SK-N-SH (cell line): ENCODE data around the gene ZYG11A. TPM values are rescaled to one million over a fixed set of nuclear protein-coding genes. Genes with fewer than 3 reads are reported as not detected.

ENCODE experiments used
- CTCF ChIA-PET: fragments of 300-600, 350-600 bp; formaldehyde crosslinking; extraction: SDS; loops from one replicate; lab custom pipeline; 2021; lab: Yijun Ruan, JAX
- POLR2A ChIA-PET: fragments of 350-600 bp; sonication (Branson Sonifier 250); formaldehyde crosslinking; extraction: SDS; loops from one replicate; lab custom pipeline; 2020; ENCODE audit warnings: antibody characterized with exemption, inconsistent platforms; lab: Yijun Ruan, JAX
- DNase-seq: peaks from one replicate; pipeline ENCODE4 v3.0.0; 2012
- H2AFZ ChIP-seq: fragments of 200-600 bp; sonication (generic); 2 replicates; pipeline ENCODE4 v1.8.1; 2016; ENCODE audit warnings: antibody characterized with exemption, mild to moderate bottlenecking, low read depth
- H3F3A ChIP-seq: fragments of 200-600 bp; sonication (generic); replicated peaks from 2 replicates; pipeline ENCODE3; 2016; ENCODE audit warnings: antibody characterized with exemption, mild to moderate bottlenecking; ENCODE audit not compliant: insufficient read depth
- H3K27ac ChIP-seq, 2 experiments: fragments of 200-500 bp in 1 of 2; fragments of 200-600 bp in 1 of 2; sonication (Bioruptor generic) in 1 of 2; sonication (generic), shearing (Covaris generic) in 1 of 2; 2 replicates each; pipeline versions ENCODE4 v1.5.1 to v1.6.1; 2014 to 2016; ENCODE audit warnings: low read depth in 2 of 2, inconsistent platforms in 1 of 2, low read length in 1 of 2, mild to moderate bottlenecking in 1 of 2, mixed read lengths in 1 of 2
- H3K27me3 ChIP-seq: fragments of 200-600 bp; sonication (generic), shearing (Covaris generic); 2 replicates; pipeline ENCODE4 v1.6.1; 2016; ENCODE audit warnings: mixed run types; ENCODE audit not compliant: insufficient read depth
- H3K36me3 ChIP-seq, 2 experiments: fragments of 200-500 bp in 1 of 2; fragments of 200-600 bp in 1 of 2; sonication (Bioruptor generic) in 1 of 2; sonication (generic) in 1 of 2; replicated peaks in 1 of 2; 2 replicates each; pipeline versions ENCODE3 to v1.5.1; 2014 to 2016; ENCODE audit warnings: low read length in 1 of 2, mild to moderate bottlenecking in 1 of 2; ENCODE audit not compliant: insufficient read depth in 2 of 2, control insufficient read depth in 1 of 2
- H3K4me1 ChIP-seq, 2 experiments: fragments of 200-500 bp in 1 of 2; fragments of 200-600 bp in 1 of 2; sonication (Bioruptor generic) in 1 of 2; sonication (generic), shearing (Covaris generic) in 1 of 2; 2 replicates each; pipeline versions ENCODE4 v1.5.1 to v1.6.1; 2014 to 2016; ENCODE audit warnings: low read depth in 1 of 2, low read length in 1 of 2, mixed run types in 1 of 2; ENCODE audit not compliant: insufficient read depth in 2 of 2, control insufficient read depth in 1 of 2
- H3K4me2 ChIP-seq: fragments of 200-600 bp; sonication (generic), shearing (Covaris generic); 2 replicates; pipeline ENCODE4 v1.6.1; 2017; ENCODE audit warnings: mixed run types
- H3K4me3 ChIP-seq, 2 experiments: fragments of 200-500 bp in 1 of 2; fragments of 200-600 bp in 1 of 2; sonication (Bioruptor generic) in 1 of 2; sonication (generic), shearing (Covaris generic) in 1 of 2; 2 replicates each; pipeline versions ENCODE4 v1.5.1 to v1.8.1; 2014 to 2016; ENCODE audit warnings: low read depth in 2 of 2, inconsistent platforms in 1 of 2, low read length in 1 of 2, mild to moderate bottlenecking in 1 of 2, mixed read lengths in 1 of 2, moderate library complexity in 1 of 2
- H3K79me2 ChIP-seq: fragments of 200-600 bp; sonication (generic); 2 replicates; pipeline ENCODE4 v1.8.1; 2017; ENCODE audit warnings: mild to moderate bottlenecking; ENCODE audit not compliant: insufficient read depth
- H3K9ac ChIP-seq: fragments of 200-600 bp; sonication (generic); 2 replicates; pipeline ENCODE4 v1.6.1; 2017; ENCODE audit warnings: mixed run types
- H3K9me2 ChIP-seq: fragments of 200-600 bp; sonication (generic); 2 replicates; pipeline ENCODE4 v1.6.1; 2017; ENCODE audit warnings: mixed run types
- H3K9me3 ChIP-seq: fragments of 200-600 bp; sonication (generic); 2 replicates; pipeline ENCODE4 v1.6.1; 2017; ENCODE audit warnings: mixed run types, mild to moderate bottlenecking, moderate library complexity
- H4K20me1 ChIP-seq: fragments of 200-600 bp; sonication (generic); 2 replicates; pipeline ENCODE4 v1.6.1; 2017; ENCODE audit warnings: mild to moderate bottlenecking, mixed run types; ENCODE audit not compliant: insufficient read depth
- CHD2 ChIP-seq: fragments of 150-350 bp; IDR thresholded peaks from 2 replicates; pipeline ENCODE4 v1.6.1; 2018; ENCODE audit warnings: low read length; ENCODE audit not compliant: partially characterized antibody
- EP300 ChIP-seq, 2 experiments: IDR thresholded peaks; 2 replicates each; pipeline versions ENCODE4 v1.4.0 to v1.6.1; 2012; ENCODE audit warnings: borderline replicate concordance in 1 of 2, low read depth in 1 of 2, low read length in 1 of 2
- FOSL2 ChIP-seq: IDR thresholded peaks from 2 replicates; pipeline ENCODE4 v1.4.0; 2012; ENCODE audit warnings: low read depth, mild to moderate bottlenecking, moderate library complexity, borderline replicate concordance
- FOXJ3 ChIP-seq: sonication (generic); formaldehyde crosslinking; IDR thresholded peaks from 2 replicates; pipeline ENCODE4 v1.5.1; 2020; ENCODE audit warnings: mild to moderate bottlenecking, missing genetic modification reagents
- FOXM1 ChIP-seq: IDR thresholded peaks from 2 replicates; pipeline ENCODE4 v1.4.0; 2012; ENCODE audit warnings: low read depth, mild to moderate bottlenecking
- JUND ChIP-seq: IDR thresholded peaks from 2 replicates; pipeline ENCODE4 v1.4.0; 2012
- MXI1 ChIP-seq: IDR thresholded peaks from 2 replicates; pipeline ENCODE4 v1.6.1; 2012; ENCODE audit warnings: mild to moderate bottlenecking, low read depth, low read length, improper control_type of control experiment
- NFIC ChIP-seq: IDR thresholded peaks from 2 replicates; pipeline ENCODE4 v1.4.0; 2012; ENCODE audit warnings: borderline replicate concordance
- PBX3 ChIP-seq: IDR thresholded peaks from 2 replicates; pipeline ENCODE4; 2012
- POLR2AphosphoS5 ChIP-seq: IDR thresholded peaks from 2 replicates; pipeline ENCODE4 v1.6.1; 2012; ENCODE audit warnings: low read depth, low read length
- RAD21 ChIP-seq: IDR thresholded peaks from 2 replicates; pipeline ENCODE4 v1.6.1; 2012; ENCODE audit warnings: mild to moderate bottlenecking, low read length
- RCOR1 ChIP-seq: fragments of 150-350 bp; IDR thresholded peaks from 2 replicates; pipeline ENCODE4 v1.6.1; 2017; ENCODE audit warnings: antibody characterized with exemption, low read length
- RFX5 ChIP-seq: IDR thresholded peaks from 2 replicates; pipeline ENCODE4 v1.6.1; 2012; ENCODE audit warnings: mild to moderate bottlenecking, improper control_type of control experiment, low read length
- SMC3 ChIP-seq: IDR thresholded peaks from 2 replicates; pipeline ENCODE4 v1.6.1; 2012; ENCODE audit warnings: low read depth, low read length, improper control_type of control experiment
- TAF1 ChIP-seq: IDR thresholded peaks from 2 replicates; pipeline ENCODE4 v1.6.1; 2012; ENCODE audit warnings: low read depth, mild to moderate bottlenecking, low read length, moderate library complexity, borderline replicate concordance
- TCF12 ChIP-seq: IDR thresholded peaks from 2 replicates; pipeline ENCODE4 v1.4.0; 2012
- YY1 ChIP-seq: IDR thresholded peaks from 2 replicates; pipeline ENCODE4 v1.4.0; 2012; ENCODE audit warnings: low read depth, mild to moderate bottlenecking
- ZBTB33 ChIP-seq: IDR thresholded peaks from 2 replicates; pipeline ENCODE4 v1.4.0; 2012; ENCODE audit warnings: low read depth, borderline replicate concordance
- WGBS: methylation state at CpG from one replicate; pipeline ENCODE4 v1.1.6; 2017; ENCODE audit warnings: low lambda C conversion rate; 5-methylcytosine and 5-hydroxymethylcytosine counted together
- polyA plus RNA-seq, 3 experiments: library from polyadenylated mRNA; depleted of rRNA; stranded (reverse); fragments of >200 nt; gene quantifications; 2 replicates each; pipeline ENCODE4 v1.2.3, GENCODE V29; 2012
- TF ChIP-seq, protein P1 (sequence below): IDR thresholded peaks from 2 replicates; pipeline ENCODE4 v1.6.1; 2012; ENCODE audit warnings: mild to moderate bottlenecking, low read depth, low read length, moderate library complexity
- TF ChIP-seq, protein P2 (sequence below): IDR thresholded peaks from 2 replicates; pipeline ENCODE4 v1.4.0; 2012; ENCODE audit warnings: low read depth
- TF ChIP-seq, protein P3 (sequence below): fragments of 150-350 bp; IDR thresholded peaks from 2 replicates; pipeline ENCODE4 v1.6.1; 2016; ENCODE audit warnings: mild to moderate bottlenecking, low read depth, low read length
- TF ChIP-seq, protein P4 (sequence below): fragments of 150-350 bp; IDR thresholded peaks from 2 replicates; pipeline ENCODE4 v1.6.1; 2017; ENCODE audit warnings: antibody characterized with exemption, low read length, low read depth, borderline replicate concordance

Gene ZYG11A
- polyA plus RNA-seq, 1 of the 3 experiments (the other 2 are of a cell fraction) = 0.41 TPM

GRCh38 chr1:52943876-52944416 lies 101.4 kb downstream of the ZYG11A start (continued):
- TF ChIP-seq RFX5 (no peak), SMC3 (no peak), FOXM1 (no peak), YY1 (no peak), TCF12 (no peak)
- TF ChIP-seq, protein P1, sequence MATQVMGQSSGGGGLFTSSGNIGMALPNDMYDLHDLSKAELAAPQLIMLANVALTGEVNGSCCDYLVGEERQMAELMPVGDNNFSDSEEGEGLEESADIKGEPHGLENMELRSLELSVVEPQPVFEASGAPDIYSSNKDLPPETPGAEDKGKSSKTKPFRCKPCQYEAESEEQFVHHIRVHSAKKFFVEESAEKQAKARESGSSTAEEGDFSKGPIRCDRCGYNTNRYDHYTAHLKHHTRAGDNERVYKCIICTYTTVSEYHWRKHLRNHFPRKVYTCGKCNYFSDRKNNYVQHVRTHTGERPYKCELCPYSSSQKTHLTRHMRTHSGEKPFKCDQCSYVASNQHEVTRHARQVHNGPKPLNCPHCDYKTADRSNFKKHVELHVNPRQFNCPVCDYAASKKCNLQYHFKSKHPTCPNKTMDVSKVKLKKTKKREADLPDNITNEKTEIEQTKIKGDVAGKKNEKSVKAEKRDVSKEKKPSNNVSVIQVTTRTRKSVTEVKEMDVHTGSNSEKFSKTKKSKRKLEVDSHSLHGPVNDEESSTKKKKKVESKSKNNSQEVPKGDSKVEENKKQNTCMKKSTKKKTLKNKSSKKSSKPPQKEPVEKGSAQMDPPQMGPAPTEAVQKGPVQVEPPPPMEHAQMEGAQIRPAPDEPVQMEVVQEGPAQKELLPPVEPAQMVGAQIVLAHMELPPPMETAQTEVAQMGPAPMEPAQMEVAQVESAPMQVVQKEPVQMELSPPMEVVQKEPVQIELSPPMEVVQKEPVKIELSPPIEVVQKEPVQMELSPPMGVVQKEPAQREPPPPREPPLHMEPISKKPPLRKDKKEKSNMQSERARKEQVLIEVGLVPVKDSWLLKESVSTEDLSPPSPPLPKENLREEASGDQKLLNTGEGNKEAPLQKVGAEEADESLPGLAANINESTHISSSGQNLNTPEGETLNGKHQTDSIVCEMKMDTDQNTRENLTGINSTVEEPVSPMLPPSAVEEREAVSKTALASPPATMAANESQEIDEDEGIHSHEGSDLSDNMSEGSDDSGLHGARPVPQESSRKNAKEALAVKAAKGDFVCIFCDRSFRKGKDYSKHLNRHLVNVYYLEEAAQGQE = no peak
- TF ChIP-seq, protein P2, sequence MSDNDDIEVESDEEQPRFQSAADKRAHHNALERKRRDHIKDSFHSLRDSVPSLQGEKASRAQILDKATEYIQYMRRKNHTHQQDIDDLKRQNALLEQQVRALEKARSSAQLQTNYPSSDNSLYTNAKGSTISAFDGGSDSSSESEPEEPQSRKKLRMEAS = no peak
- TF ChIP-seq, protein P3, sequence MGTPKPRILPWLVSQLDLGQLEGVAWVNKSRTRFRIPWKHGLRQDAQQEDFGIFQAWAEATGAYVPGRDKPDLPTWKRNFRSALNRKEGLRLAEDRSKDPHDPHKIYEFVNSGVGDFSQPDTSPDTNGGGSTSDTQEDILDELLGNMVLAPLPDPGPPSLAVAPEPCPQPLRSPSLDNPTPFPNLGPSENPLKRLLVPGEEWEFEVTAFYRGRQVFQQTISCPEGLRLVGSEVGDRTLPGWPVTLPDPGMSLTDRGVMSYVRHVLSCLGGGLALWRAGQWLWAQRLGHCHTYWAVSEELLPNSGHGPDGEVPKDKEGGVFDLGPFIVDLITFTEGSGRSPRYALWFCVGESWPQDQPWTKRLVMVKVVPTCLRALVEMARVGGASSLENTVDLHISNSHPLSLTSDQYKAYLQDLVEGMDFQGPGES = no peak
- TF ChIP-seq, protein P4, sequence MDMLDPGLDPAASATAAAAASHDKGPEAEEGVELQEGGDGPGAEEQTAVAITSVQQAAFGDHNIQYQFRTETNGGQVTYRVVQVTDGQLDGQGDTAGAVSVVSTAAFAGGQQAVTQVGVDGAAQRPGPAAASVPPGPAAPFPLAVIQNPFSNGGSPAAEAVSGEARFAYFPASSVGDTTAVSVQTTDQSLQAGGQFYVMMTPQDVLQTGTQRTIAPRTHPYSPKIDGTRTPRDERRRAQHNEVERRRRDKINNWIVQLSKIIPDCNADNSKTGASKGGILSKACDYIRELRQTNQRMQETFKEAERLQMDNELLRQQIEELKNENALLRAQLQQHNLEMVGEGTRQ = no peak

GRCh38 chr1:52944566-52944965 lies 102.0 kb downstream of the ZYG11A start:
- Histone ChIP-seq H2AFZ (no peak overlapping the region), H3K9me2 (no peaks in the 10 kb centered on the region), H4K20me1 (no peaks in the 10 kb centered on the region), H3F3A (no peaks in the 10 kb centered on the region), H3K79me2 (no peaks in the 10 kb centered on the region), H3K4me3 (no peak overlapping the region), H3K4me2 (no peak overlapping the region), H3K27me3 (no peaks in the 10 kb centered on the region), H3K4me1 (no peaks in the 10 kb centered on the region), H3K9ac (no peak overlapping the region), H3K27ac (no peak overlapping the region), H3K9me3 (no peaks in the 10 kb centered on the region), H3K36me3 (no peaks in the 10 kb centered on the region)
- WGBS = 85% methylated on average over 10 of the region's 10 CpGs
- ChIA-PET POLR2A (no interaction called here), CTCF (interaction anchor here (0.9 kb wide), 1 partner anchor 18 kb away, joined by 3 read pairs; no protein-coding TSS in a partner anchor)
- DNase-seq = no peak
- TF ChIP-seq MXI1 (no peak), TCF12 (no peak), EP300 (IDR thresholded peaks at IDR 0.05; ENCODE audit: borderline replicate concordance in 1 of 2, low read depth in 1 of 2, low read length in 1 of 2) (no peak), RAD21 (no peak), JUND (no peak), FOSL2 (no peak), FOXJ3 (CRISPR knock-in tag) (no peak), PBX3 (no peak), TAF1 (no peak), POLR2AphosphoS5 (no peak), CHD2 (no peak), ZBTB33 (no peak), NFIC (no peak), RCOR1 (no peak)
- TF ChIP-seq, protein P3 = no peak
